Limb (tissue), 2 donors: ENCODE measurements around the gene PPFIBP1.
A peak's percentile ranks its signal among the peaks of the same experiment; 100 is the strongest.
"Not testable (repeated sequence)": the region's sequence is repeated elsewhere in the genome, so short reads cannot be mapped to it uniquely, and the experiment has no call there.

ENCODE experiments used
- DNase-seq, 2 donors: peaks; one replicate each; pipeline ENCODE4 v3.0.0-alpha.2; 2016; ENCODE audit errors: extremely low spot score in 2 of 2

The PPFIBP1 gene

DNA sequence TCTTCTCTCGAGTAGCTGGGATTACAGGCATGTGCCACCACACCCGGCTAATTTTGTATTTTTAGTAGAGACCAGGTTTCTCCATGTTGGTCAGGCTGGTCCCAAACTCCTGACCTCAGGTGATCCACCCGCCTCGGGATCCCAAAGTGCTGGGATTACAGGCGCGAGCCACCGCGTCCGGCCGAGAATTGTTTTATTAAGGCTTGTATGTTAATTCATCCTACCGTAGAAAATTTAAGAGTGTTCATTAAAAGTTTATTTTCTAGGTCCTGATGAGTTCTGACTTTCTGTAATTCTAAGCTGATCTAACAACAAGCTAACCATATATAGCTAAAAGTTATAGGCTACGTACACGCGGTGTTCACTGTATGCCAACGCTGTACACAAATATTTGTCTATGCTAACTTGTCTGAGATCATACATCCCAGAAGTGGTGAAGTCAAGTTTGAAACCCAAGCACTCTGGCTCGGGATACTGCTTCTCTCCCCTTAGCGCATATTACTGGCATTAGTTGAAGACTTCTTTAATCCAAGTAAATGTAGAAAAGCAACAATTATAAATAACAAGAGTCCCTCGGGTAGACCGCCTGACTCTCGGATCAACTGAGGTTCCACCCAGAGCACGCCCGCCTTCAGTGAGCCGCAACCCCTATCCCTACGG lies 186.1 kb downstream of the PPFIBP1 start:
- peak in 1 of 2 donors; percentile 66 for DNase-seq

DNA sequence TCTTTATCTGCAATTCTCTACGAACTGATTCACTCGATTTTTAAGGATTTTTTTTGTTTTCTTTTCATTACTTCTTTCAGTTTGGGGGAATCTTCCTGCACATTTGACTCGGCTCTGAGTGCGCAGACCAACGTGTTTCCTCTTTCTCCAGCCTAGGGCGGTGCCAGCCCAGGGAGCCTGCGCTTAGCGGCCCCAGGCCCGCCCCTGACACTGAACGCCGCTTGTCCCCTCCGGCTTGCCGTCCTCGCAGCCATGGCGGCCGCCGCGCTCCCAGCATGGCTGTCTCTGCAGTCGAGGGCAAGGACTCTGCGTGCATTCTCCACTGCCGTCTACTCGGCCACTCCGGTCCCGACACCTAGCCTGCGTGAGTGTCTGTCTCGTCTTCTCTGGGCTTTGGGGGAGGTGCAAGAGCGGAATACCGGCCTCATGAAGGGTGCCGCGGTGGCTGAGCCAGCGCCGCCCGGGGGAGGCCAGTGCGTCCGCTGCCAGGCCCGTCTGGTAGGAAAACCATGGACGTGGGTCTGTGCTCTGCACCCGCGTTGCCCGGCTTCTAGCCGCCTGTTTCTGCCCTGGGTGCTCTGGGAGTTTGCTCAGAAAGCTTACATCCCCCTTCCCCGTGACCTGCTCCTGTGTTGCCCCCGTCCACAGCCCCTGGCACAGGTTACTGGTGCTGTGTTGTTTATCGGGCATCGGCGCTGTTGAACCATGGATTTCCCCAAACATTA lies 186.7 kb downstream of the PPFIBP1 start, which contains the start of gene MRPS35:
Gene MRPS35 (plus strand): TSS at position 241 of the 725 bp plus-strand sequence. CDS start 12 bp downstream, at position 253.
- peak; percentile 95 for DNase-seq

DNA sequence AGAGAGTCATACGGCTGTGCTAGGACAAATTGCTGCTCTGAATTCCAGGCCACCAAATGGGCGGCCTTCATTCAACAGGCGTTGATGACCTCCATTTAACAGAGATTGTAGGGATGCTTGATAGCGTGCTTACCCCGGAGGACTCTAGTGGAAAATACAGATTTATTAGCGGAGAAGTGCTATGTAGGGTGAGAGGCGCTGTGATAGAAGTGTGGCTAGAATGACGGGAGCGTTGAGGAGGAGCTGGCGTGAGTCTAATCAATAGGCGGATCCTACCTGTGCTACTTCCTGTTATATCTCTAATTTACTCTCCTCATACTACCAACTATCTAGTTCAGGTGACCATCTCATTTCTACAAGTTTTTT lies 187.3 kb downstream of the PPFIBP1 start:
- no peak for DNase-seq

DNA sequence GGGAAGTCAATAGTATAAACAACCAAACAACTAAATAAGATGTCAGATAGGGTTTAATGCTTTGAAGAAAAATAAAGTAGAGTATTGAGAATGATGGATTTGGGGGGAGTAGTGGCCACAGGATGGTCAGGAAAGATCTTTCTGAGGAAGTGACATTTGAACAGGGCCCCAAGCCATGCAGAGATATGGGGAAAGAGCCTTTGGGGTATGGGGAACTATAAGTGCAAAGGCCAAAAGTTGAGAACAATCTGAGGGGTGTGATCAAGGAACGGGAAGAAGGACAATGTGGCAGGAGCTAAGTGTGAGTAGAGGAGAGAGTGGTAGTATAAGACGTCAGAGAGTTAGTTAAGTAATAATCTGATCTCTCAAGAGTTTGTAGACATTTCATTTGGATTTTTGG lies 188.0 kb downstream of the PPFIBP1 start:
- no peak for DNase-seq

DNA sequence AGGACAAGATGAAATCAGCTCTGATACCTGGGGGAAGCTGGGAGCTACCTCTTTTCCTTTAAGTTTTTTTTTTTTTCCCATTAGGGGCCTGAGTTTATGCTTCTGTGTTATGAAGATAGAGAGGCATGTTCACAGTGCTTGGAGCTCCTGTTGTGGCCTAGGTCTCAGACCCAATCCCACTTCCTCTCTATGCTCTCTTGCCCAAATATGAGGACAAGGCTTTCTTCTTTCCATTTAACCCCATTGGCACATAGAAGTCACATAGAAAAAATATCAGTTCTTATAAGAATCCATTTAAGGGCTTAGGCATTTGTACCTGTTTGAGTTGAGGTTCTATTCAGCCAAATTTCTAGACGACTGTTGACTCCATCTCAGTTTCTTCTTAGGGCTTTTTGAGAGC lies 199.2 kb downstream of the PPFIBP1 start:
- DNase-seq: no peak

DNA sequence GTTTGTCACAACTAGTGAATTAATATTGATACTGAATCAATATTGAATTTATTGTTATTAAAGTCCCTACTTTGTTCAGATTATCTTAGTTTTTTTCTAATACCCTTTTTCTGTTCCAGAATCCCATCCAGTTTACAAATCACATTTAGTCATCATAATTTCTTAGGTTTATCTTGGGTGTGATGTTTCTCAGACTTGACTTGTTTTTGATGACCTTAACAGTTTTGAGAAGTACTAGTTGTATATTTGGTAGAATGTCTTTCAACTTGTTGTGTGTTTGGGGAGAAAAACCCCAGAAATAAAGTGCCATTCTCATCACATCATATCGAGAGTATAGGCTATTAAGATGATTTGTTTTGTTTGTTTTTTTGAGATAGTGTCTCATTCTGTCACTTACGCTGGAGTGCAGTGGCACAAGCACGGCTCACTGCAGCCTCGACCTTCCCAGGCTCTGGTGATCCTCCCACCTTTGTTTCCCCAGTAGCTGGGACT lies 206.1 kb downstream of the PPFIBP1 start:
- DNase-seq: no peak

DNA sequence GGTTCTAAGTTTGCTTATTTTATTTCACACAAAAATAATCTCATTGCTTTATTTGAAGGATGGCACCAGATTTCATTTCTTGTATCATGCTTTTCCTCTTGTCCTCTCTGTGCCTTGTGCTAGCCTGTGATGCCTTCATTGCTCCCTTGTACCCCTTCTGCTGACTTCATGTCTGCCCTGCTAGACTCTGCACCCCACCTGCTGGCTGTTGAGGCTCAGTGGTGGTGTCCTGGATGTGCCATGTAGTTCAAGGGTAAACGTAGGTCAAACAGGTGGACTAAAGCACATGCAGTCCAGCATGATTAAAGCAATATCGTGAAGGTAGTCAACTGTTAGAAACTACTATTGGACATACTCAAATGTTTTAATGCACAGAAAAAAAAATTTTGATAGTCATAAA lies 208.3 kb downstream of the PPFIBP1 start:
- DNase-seq: no peak

DNA sequence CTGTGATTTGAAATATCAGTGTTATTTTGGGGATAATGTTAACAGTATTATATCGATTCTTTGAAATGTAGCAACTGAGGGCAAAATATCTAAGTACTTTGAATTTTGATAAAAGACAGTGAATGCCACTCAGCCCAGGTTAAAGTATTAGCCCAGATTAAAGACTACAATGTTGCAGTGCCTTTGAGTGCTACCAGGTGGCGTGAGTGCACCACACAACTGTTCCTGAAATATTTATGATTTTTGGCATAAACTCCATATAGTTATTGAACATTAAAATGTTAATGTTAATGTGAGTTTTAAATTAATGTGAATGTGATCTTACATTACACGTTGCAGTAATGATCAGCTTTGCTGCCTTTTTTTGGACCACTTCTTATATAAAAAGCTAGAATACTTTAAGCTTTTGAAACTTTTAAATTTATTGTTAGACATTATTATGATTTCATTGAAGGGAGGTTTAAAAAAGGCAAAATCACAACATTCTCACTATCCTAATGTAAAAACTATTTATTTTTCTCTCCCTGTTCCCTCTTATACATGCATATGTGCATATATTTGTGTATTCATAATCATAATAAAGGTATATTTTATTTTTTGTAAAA lies 209.1 kb downstream of the PPFIBP1 start:
- peak in 1 of 2 donors; percentile 55 for DNase-seq

DNA sequence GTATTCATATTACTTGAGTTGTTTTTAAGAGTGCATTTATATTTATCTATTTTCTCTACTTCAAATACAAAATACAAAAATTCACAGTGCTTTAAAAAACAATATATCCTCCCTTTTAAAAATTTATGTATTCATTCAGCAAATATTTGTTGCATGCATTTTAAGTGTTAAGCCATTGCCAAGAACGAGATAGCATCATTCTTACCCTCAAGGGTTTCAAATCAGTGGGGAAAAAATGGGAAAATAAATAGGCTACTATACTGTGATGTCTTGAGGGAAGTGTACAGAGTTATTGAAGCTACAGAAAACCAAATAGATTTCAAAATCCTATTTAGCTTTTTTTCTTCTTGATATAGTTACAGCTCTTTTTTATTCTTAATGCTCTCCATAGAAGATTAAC lies 209.8 kb downstream of the PPFIBP1 start:
- DNase-seq: no peak

DNA sequence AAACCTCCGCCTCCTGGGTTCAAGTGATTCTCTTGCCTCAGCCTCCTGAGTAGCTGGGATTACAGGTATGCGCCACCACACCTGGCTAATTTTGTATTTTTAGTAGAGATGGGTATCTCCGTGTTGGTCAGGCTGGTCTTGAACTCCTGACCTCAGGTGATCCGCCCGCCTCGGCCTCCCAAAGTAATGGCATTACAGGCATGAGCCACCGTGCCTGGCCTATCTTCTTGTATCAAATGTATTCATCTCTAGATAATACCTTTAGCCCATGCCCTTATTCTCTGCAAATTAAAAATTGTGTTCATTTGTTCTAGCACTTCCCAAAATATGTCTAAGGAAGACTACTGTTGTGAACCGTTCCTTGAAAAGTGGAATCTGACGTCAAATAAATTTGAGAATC lies 210.3 kb downstream of the PPFIBP1 start:
- DNase-seq: not testable (repeated sequence)

DNA sequence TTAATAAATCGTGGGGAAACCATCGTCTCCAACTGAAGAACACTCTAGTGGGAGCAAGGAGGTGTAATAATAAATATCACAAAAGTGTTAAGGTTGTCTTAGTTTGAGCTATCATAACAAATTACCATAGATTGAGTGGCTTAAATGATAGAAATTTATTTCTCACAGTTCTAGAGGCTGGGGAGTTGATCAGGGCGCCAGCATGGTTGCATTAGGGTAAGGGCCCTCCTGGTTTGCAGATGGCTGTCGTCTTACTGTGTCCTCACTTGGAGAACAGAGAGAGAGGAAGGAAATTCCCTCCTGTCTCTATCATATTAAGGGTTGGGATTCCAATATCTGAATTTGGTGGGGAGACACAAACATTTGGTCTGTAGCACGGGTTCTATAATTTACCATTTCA lies 219.6 kb downstream of the PPFIBP1 start:
- DNase-seq: no peak
